ENCODE data around the gene CRB3.
"Not testable (repeated sequence)": the region's sequence is repeated elsewhere in the genome, so short reads cannot be mapped to it uniquely, and the experiment has no call there.

Gene CRB3

GRCh38 chr19:6464070-6464873, at the start of gene CRB3:
Gene CRB3, plus strand, starts transcription at chr19:6464271. Its CDS starts 431 bp downstream, at chr19:6464702.
- no peak for DNase-seq

- DNase-seq, result no peak
Measured at GRCh38 chr19:6414793-6415590, 49.1 kb upstream of the CRB3 start.

- DNase-seq, result no peak
Measured at GRCh38 chr19:6415591-6416190, 48.4 kb upstream of the CRB3 start.

- DNase-seq, result no peak
Measured at GRCh38 chr19:6416658-6417405, 47.2 kb upstream of the CRB3 start.

- DNase-seq, result no peak
Measured at GRCh38 chr19:6417713-6418561, 46.1 kb upstream of the CRB3 start.

GRCh38 chr19:6418562-6418932, 45.5 kb upstream of the CRB3 start:
- DNase-seq, result no peak

- DNase-seq, result no peak
Measured at GRCh38 chr19:6421075-6422014, 42.7 kb upstream of the CRB3 start.

GRCh38 chr19:6423499-6424194, 40.4 kb upstream of the CRB3 start:
- DNase-seq, result no peak

- no peak for DNase-seq
Measured at GRCh38 chr19:6424195-6424938, 39.7 kb upstream of the CRB3 start, which contains the start of gene KHSRP. Gene KHSRP, minus strand, starts transcription at chr19:6424811. Its CDS starts 110 bp downstream, at chr19:6424701.

- peak; percentile 100 for DNase-seq
Measured at GRCh38 chr19:6424939-6425731, 38.9 kb upstream of the CRB3 start.

GRCh38 chr19:6425732-6426620, 38.1 kb upstream of the CRB3 start:
- DNase-seq, result no peak

- DNase-seq, result no peak
Measured at GRCh38 chr19:6427131-6427530, 36.9 kb upstream of the CRB3 start.

- DNase-seq, result not testable (repeated sequence)
Measured at GRCh38 chr19:6428692-6429418, 35.2 kb upstream of the CRB3 start.

GRCh38 chr19:6429419-6430221, 34.5 kb upstream of the CRB3 start:
- DNase-seq, result no peak

- no peak for DNase-seq
Measured at GRCh38 chr19:6431891-6432290, 32.2 kb upstream of the CRB3 start.

GRCh38 chr19:6433165-6433564, 30.9 kb upstream of the CRB3 start:
- no peak for DNase-seq

Data from COR-L47 (cell line).